Prostate gland (tissue), 2 donors: ENCODE data around the gene GPD1.

Experiments used
- POLR2A ChIP-seq: fragments of 450-650 bp; IDR thresholded peaks from one replicate; pipeline ENCODE4 v1.6.1; 2016; ENCODE audit warnings: antibody characterized with exemption, mild to moderate bottlenecking
- POLR2AphosphoS5 ChIP-seq: sonication (generic); formaldehyde crosslinking; IDR thresholded peaks from one replicate; pipeline ENCODE4 v1.6.1; 2017; ENCODE audit warnings: antibody characterized with exemption
- TF ChIP-seq, protein P1 (sequence below), 4 experiments: fragments of 200-600 bp in 2 of 4; fragments of 450-650 bp in 2 of 4; sonication (generic) in 2 of 4; IDR thresholded peaks; 1 replicate in 3 of 4; 2 replicates in 1 of 4; pipeline ENCODE4 v1.5.1; 2016 to 2019; ENCODE audit warnings: antibody characterized with exemption in 4 of 4, mild to moderate bottlenecking in 2 of 4, moderate library complexity in 2 of 4

DNA sequence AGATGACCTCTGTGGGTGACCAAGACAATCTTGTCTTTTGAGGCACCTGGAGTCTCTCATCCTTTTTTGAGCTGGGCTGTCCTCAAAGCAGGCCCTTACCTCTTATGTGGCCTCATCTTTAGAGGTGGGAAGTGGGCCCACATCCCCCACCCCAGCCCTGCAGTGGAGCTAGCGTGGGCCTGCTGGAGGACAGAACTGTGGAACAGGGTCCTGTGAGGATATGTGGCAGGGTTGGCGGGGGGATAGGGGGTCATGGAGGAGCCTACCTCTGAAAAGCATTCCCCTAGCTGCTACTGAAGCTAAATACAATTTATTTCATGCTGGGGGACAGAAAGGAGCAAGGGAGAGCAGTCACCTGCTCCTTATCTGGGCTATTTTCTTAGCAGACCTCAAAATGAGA lies 457 bp upstream of the GPD1 start:
- TF ChIP-seq, protein P1, sequence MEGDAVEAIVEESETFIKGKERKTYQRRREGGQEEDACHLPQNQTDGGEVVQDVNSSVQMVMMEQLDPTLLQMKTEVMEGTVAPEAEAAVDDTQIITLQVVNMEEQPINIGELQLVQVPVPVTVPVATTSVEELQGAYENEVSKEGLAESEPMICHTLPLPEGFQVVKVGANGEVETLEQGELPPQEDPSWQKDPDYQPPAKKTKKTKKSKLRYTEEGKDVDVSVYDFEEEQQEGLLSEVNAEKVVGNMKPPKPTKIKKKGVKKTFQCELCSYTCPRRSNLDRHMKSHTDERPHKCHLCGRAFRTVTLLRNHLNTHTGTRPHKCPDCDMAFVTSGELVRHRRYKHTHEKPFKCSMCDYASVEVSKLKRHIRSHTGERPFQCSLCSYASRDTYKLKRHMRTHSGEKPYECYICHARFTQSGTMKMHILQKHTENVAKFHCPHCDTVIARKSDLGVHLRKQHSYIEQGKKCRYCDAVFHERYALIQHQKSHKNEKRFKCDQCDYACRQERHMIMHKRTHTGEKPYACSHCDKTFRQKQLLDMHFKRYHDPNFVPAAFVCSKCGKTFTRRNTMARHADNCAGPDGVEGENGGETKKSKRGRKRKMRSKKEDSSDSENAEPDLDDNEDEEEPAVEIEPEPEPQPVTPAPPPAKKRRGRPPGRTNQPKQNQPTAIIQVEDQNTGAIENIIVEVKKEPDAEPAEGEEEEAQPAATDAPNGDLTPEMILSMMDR (IDR thresholded peaks at IDR 0.05), result no peak
- TF ChIP-seq POLR2A, result no peak
- TF ChIP-seq POLR2AphosphoS5, result no peak
